PC-3 (cell line): ENCODE results near the gene TMTC1. TPM values are rescaled to one million over a fixed set of nuclear protein-coding genes. Genes with fewer than 3 reads are reported as not detected.

Source experiments
- ATAC-seq: fragments of 200-7000 bp; cut with Tn5 transposase; 2 replicates; pipeline ENCODE4 v1.9.1; 2020; ENCODE audit warnings: mild to moderate bottlenecking, moderate library complexity
- BruUV-seq: library from RNA; stranded (reverse); fragments of 400-500 nt; replicated peaks from 2 replicates; lab custom pipeline; 2021; lab: Mats Ljungman, UMichigan
- CTCF ChIA-PET: fragments of 300-600 bp; sonication (Branson Sonifier 250); formaldehyde crosslinking; loops from one replicate; lab custom pipeline; 2022; ENCODE audit warnings: antibody characterized with exemption; lab: Charles Lee
- POLR2A ChIA-PET: fragments of 300-600 bp; sonication (Branson Sonifier 250); formaldehyde crosslinking; loops from one replicate; lab custom pipeline; 2022; ENCODE audit warnings: antibody characterized with exemption; ENCODE audit not compliant: unreplicated experiment; lab: Charles Lee
- DNase-seq: peaks from one replicate; pipeline ENCODE4 v3.0.0-alpha.2; 2015
- H2AFZ ChIP-seq: fragments of 300-600 bp; sonication (generic); 2 replicates; pipeline ENCODE4 v1.6.0; 2016; ENCODE audit warnings: antibody characterized with exemption, low read length
- H3F3A ChIP-seq: fragments of 300-600 bp; sonication (generic); one replicate; pipeline ENCODE4 v1.6.0; 2017; ENCODE audit warnings: antibody characterized with exemption, low read length, control low read depth, mild to moderate bottlenecking; ENCODE audit not compliant: unreplicated experiment
- H3K27ac ChIP-seq: fragments of 300-600 bp; sonication (generic); 2 replicates; pipeline ENCODE4 v1.5.1; 2016; ENCODE audit warnings: mild to moderate bottlenecking, low read length
- H3K27me3 ChIP-seq: fragments of 300-600 bp; sonication (generic); 2 replicates; pipeline ENCODE4 v1.6.1; 2016; ENCODE audit warnings: low read length, mixed read lengths
- H3K36me3 ChIP-seq: fragments of 300-600 bp; sonication (generic); 2 replicates; pipeline ENCODE4 v1.6.1; 2016; ENCODE audit warnings: low read depth, mixed run types, low read length, mixed read lengths
- H3K4me1 ChIP-seq: fragments of 300-600 bp; sonication (generic); 2 replicates; pipeline ENCODE4 v1.5.1; 2016; ENCODE audit warnings: low read length; ENCODE audit not compliant: insufficient read depth
- H3K4me2 ChIP-seq: fragments of 300-600 bp; sonication (generic); 2 replicates; pipeline ENCODE4 v1.6.0; 2016; ENCODE audit warnings: low read length
- H3K4me3 ChIP-seq: fragments of 300-600 bp; sonication (generic); 2 replicates; pipeline ENCODE4 v1.5.1; 2016; ENCODE audit warnings: mild to moderate bottlenecking, low read length, mixed read lengths
- H3K79me2 ChIP-seq: fragments of 300-600 bp; sonication (generic); 2 replicates; pipeline ENCODE4 v1.6.1; 2017; ENCODE audit warnings: low read length, mixed read lengths
- H3K9ac ChIP-seq: fragments of 300-600 bp; sonication (generic); 2 replicates; pipeline ENCODE4 v1.6.0; 2016; ENCODE audit warnings: mild to moderate bottlenecking, low read length
- H3K9me2 ChIP-seq: fragments of 300-600 bp; sonication (generic); replicated peaks from 2 replicates; pipeline ENCODE4 v1.6.1; 2016; ENCODE audit warnings: mixed run types, low read length, mixed read lengths
- H3K9me3 ChIP-seq: fragments of 300-600 bp; sonication (generic); 2 replicates; pipeline ENCODE4 v1.6.1; 2016; ENCODE audit warnings: low read length, mixed read lengths
- H4K20me1 ChIP-seq: fragments of 300-600 bp; sonication (generic); 2 replicates; pipeline ENCODE4 v1.6.1; 2016; ENCODE audit warnings: low read length, mixed read lengths
- EZH2 ChIP-seq: fragments of 300-600 bp; sonication (generic); IDR thresholded peaks from one replicate; pipeline ENCODE4 v1.6.1; 2017; ENCODE audit warnings: antibody characterized with exemption, mild to moderate bottlenecking, low read length; ENCODE audit not compliant: unreplicated experiment
- EZH2phosphoT487 ChIP-seq: fragments of 300-600 bp; sonication (generic); IDR thresholded peaks from 2 replicates; pipeline ENCODE4 v1.6.1; 2018; ENCODE audit warnings: mild to moderate bottlenecking, antibody characterized with exemption, low read length, borderline replicate concordance
- intact Hi-C: fragments of 100-400 bp; cut with micrococcal nuclease; formaldehyde crosslinking; loops from 2 replicates; pipeline ENCODE4 v1.9.0; 2023
- total RNA-seq: library from RNA; depleted of rRNA; stranded (reverse); fragments of >200 nt; gene quantifications from 2 replicates; pipeline ENCODE4 v1.2.3, GENCODE V29; 2014
- TF ChIP-seq, protein P1 (sequence below): fragments of 300-600 bp; sonication (generic); conservative IDR thresholded peaks from 2 replicates; pipeline ENCODE4 v1.5.1; 2017; ENCODE audit warnings: antibody characterized with exemption, low read depth, mild to moderate bottlenecking, low read length

TMTC1 gene
- total RNA-seq, 1 experiment from 2014 or later = 5.8 TPM

DNA sequence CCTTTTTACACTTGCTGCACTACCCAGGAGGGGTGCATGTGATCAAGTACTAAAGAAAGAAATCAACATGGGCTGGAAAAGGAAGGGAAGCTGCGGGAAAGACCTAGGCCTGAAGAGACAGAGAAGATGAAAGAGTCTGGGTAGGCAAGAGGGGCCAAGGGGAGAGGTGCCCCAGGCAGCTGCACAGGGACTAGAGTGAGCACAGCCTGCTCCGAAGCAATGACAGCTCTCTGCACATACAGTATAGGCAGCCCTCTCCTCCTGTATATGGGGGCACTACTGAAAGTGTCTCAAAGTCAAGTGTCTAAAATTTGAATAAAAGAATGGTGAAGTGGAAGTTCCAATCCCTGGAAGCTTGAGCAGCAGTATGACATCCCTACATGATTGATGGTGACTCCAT is 112.0 kb downstream of the TMTC1 start:
- Histone ChIP-seq H3K9me3 (no peaks in the 10 kb centered on the region), H3K27ac (no peak overlapping the region), H3K9ac (no peak overlapping the region), H3K4me3 (no peak overlapping the region), H4K20me1 (no peaks in the 10 kb centered on the region), H3F3A (no peaks in the 10 kb centered on the region), H3K27me3 (peaks cover 19% of the 10 kb centered on the region), H3K9me2 (no peaks in the 10 kb centered on the region), H3K4me2 (no peak overlapping the region), H3K79me2 (no peaks in the 10 kb centered on the region), H2AFZ (no peak overlapping the region), H3K4me1 (peaks cover 6% of the 10 kb centered on the region), H3K36me3 (no peaks in the 10 kb centered on the region)
- CTCF ChIA-PET = no interaction called here
- no TSS peak for BruUV-seq
- no peak for ATAC-seq
- no peak for DNase-seq
- POLR2A ChIA-PET = no interaction called here
- intact Hi-C loops = loop anchor here (5.0 kb wide), 1 partner anchor 119 kb away; no protein-coding TSS in a partner anchor
- no peak for TF ChIP-seq EZH2phosphoT487
- no peak for TF ChIP-seq EZH2
- TF ChIP-seq, protein P1, sequence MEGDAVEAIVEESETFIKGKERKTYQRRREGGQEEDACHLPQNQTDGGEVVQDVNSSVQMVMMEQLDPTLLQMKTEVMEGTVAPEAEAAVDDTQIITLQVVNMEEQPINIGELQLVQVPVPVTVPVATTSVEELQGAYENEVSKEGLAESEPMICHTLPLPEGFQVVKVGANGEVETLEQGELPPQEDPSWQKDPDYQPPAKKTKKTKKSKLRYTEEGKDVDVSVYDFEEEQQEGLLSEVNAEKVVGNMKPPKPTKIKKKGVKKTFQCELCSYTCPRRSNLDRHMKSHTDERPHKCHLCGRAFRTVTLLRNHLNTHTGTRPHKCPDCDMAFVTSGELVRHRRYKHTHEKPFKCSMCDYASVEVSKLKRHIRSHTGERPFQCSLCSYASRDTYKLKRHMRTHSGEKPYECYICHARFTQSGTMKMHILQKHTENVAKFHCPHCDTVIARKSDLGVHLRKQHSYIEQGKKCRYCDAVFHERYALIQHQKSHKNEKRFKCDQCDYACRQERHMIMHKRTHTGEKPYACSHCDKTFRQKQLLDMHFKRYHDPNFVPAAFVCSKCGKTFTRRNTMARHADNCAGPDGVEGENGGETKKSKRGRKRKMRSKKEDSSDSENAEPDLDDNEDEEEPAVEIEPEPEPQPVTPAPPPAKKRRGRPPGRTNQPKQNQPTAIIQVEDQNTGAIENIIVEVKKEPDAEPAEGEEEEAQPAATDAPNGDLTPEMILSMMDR = no peak

DNA sequence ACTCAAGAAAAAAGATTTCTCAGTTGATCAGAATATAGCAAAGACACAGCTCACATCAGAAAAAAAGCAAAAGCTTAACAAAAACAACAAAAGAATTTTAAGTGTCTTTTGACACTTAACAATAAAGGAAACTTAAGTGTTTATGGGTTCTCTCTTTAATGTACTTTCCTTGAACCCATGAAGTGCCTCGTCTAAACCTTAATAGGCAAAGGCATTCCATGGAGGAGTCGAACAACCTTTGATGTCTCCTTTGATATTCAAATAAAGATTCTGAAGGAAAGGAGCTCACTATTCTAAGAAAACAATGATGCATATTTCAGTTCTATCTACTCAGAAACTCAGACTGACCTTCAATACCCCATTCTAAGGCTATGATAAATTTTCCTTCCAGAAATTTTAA is 116.7 kb downstream of the TMTC1 start:
- Histone ChIP-seq H3F3A (no peaks in the 10 kb centered on the region), H3K4me2 (no peak overlapping the region), H3K27ac (no peak overlapping the region), H2AFZ (no peak overlapping the region), H3K27me3 (peaks cover 13% of the 10 kb centered on the region), H3K4me3 (no peak overlapping the region), H3K9ac (no peak overlapping the region), H3K79me2 (no peaks in the 10 kb centered on the region), H3K4me1 (no peaks in the 10 kb centered on the region), H3K36me3 (no peaks in the 10 kb centered on the region), H4K20me1 (no peaks in the 10 kb centered on the region), H3K9me3 (no peaks in the 10 kb centered on the region), H3K9me2 (no peaks in the 10 kb centered on the region)
- ATAC-seq (no peak), DNase-seq (no peak)
- TF ChIP-seq EZH2 (no peak), EZH2phosphoT487 (no peak)
- CTCF ChIA-PET = no interaction called here
- intact Hi-C loops = no loop called here
- POLR2A ChIA-PET = interaction anchor here (0.7 kb wide), 1 partner anchor 95 kb away, joined by 9 read pairs; no protein-coding TSS in a partner anchor
- no TSS peak for BruUV-seq

DNA sequence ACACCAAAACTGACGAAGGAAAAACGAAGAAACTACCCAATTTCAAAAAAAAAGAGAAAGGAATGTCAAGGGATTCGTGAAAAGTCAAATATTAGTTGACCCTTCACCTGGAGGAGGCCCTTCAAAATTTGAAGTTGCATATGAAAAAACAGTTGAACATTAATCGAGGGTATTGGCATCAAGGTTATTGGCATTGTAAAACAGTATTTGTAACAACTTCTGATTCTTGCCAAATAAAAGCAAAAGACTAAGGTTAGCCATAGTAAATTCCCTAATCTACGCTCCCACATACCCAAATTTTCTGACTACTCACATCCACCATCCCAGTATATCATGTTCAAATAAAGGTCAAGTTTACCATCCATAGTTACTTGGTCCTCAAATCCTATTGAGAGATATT is 118.6 kb downstream of the TMTC1 start:
- Histone ChIP-seq H3K4me3 (no peak overlapping the region), H3K4me1 (no peaks in the 10 kb centered on the region), H2AFZ (no peak overlapping the region), H3K27me3 (peaks cover 20% of the 10 kb centered on the region), H3K9me3 (no peaks in the 10 kb centered on the region), H3K27ac (no peak overlapping the region), H3K4me2 (no peak overlapping the region), H3F3A (no peaks in the 10 kb centered on the region), H4K20me1 (no peaks in the 10 kb centered on the region), H3K9ac (no peak overlapping the region), H3K9me2 (no peaks in the 10 kb centered on the region), H3K36me3 (no peaks in the 10 kb centered on the region), H3K79me2 (no peaks in the 10 kb centered on the region)
- intact Hi-C loops = no loop called here
- TF ChIP-seq EZH2 = no peak
- TF ChIP-seq, protein P1 = no peak
- no peak for TF ChIP-seq EZH2phosphoT487
- DNase-seq = no peak
- no peak for ATAC-seq
- BruUV-seq = no TSS peak
- ChIA-PET POLR2A (no interaction called here), CTCF (no interaction called here)
